Activated gamma-delta T cell treated with Interleukin-2 at 50 U/mL for 16 hours (primary cell): ENCODE measurements around the gene ADK.
A peak's percentile ranks its signal among the peaks of the same experiment; 100 is the strongest.
"Not testable (repeated sequence)": the region's sequence is repeated elsewhere in the genome, so short reads cannot be mapped to it uniquely, and the experiment has no call there.

Experiments
- DNase-seq: peaks from one replicate; pipeline ENCODE4 v3.0.0-alpha.2; 2020

Gene ADK

DNA sequence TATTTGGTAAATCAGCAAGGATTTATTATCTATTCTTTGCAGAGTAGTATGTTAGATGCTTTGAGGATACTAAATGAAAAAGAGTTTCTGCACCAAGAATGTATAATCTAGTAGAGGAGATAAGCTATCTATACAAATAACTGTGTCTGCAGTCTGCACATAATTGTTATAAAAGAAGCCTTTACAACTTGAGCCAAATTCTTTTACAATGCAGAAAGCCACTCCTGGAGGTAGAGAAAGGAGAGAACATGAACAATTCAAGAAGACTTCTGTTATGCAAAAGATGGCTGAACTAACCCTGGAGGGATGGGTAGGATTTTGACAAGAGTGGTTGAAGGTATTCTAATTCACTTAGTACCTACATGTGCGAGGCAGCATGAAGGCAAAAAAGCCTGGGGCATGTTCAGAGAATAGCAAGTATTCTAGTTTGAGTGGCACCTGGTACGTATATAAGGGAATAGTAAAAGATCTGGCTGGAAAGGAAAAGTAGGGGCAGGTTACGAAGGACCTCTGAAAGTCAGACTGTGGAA is 424.2 kb downstream of the ADK start:
- no peak for DNase-seq

DNA sequence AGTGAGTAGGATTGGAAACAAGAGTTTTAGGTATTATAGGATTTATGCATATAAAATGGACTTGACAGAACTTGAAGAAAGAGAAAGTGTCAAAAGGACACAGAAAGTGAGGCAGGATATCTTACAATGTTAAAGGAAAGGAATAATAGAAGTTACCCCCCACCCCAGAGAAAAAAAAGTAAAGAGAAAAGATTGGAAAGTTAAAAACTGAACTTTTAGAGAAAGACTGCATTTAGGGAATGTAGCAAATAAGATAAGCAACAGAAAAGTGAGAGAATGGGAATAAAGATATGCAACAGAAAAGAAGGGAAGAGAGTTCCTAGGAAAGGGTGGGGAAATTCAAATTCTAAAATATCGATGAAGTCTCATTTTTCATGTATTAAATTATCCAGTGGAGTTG is 424.9 kb downstream of the ADK start:
- no peak for DNase-seq

DNA sequence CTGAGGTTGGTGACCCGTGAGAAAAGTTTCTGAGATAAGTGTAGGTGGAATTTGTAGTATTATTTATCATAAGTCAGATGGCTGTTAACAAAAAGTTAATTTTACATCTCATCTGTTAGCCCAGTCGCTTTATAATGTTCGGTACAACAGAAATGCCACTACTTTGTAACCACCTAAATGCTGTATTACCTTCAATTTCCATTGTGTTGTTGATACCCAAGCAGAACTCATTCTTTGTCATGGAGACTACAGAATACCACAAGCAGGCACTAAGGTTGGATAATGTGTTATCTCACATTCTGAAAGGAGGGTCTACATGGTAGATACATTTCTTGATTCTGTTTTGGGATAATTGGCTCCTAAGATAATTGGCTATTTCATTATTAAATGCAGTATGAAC is 425.6 kb downstream of the ADK start:
- DNase-seq: no peak

DNA sequence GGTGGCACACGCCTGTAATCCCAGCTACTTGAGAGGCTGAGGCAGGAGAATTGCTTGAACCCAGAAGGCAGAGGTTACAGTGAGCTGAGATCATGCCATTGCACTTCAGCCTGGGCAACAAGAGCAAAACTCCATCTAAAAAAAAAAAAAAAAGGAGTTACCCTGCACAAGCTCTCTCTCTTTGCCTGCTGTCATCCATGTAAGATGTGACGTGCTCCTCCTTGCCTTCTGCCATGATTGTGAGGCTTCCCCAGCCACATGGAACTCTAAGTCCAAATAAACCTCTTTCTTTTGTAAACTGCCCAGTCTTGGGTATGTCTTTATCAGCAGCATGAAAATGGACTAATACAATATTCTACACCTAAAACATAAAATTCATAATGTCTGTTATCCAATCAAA is 429.4 kb downstream of the ADK start:
- not testable (repeated sequence) for DNase-seq

DNA sequence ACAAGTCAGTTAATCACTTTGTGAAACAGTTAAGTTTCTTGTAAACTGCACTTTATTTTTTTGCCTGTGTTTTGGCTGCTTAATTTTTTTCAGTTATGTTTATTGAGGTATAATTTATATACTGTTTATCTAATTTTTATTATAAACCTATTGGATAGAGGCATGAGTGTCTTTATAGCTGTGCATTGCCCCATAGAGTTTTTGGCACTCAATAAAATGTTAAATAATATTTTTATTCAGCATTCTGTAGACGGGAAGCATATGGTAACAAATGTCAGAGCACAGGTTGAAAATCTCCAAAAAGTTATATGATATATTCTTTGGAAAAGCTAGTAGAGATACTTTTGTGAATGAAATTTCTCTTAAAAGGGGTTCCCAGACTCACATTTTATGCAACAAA is 431.5 kb downstream of the ADK start:
- no peak for DNase-seq

DNA sequence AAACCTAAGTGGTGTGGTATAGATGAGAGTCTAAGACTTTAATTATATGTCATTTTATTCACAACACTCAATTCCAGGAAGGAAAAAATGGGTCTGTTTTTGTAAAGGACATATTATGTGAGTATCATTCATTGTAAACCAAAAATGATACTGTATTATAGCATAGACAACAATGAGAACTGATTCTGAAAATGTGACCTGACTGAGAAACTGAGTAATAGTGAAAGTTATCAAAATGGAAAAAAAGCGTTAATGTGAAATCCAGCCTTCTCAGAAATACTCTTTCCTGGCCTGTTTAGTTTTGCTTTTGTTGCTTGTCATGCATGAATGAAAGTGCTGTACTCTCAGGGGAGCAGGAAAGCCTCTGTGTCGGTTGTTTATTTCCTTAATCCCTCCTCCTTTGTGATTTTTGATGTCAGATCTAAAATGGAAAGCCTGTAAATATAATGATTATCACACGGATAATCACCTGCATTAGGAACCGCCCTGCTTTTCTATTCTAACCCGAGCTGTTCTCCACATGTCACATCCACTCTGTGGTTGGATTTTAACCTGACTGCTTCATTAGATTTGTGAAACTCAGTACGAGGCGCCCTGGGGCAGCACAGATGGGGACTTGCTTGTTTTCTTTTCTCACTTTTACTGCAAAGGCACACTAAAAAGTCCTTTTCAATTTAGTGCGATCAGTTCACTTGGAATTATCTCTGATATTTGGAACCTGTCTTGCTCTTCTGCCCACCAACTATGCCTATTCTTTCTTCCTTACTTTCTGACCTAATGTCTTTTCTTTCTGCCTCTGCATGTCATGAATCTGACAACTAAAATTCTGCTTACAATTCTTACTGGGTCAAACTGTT is 434.4 kb downstream of the ADK start:
- peak; percentile 12 for DNase-seq

DNA sequence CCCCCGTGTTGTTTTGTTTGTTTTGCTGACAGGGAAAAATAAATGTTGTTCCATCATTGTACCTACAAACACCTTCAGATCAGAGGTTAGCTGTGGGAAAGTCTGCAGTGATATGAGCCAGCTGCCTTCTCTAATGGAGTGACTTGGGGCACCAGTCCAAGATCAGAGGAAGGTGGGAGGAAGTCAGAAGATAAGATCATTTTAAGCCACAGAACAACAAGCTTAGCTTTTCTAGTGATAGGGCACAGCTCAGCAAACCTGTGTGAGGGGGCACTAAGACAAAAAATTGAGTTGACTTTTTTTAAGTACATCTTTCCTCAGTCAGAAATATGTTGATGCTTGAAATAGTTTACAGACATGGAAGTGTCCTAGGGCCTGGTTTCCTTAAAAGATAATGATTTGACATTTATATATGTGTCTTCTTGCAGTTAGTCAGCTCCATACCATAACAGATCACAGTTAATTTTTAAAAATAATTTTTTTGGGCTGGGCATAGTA is 435.1 kb downstream of the ADK start:
- peak; percentile 58 for DNase-seq

DNA sequence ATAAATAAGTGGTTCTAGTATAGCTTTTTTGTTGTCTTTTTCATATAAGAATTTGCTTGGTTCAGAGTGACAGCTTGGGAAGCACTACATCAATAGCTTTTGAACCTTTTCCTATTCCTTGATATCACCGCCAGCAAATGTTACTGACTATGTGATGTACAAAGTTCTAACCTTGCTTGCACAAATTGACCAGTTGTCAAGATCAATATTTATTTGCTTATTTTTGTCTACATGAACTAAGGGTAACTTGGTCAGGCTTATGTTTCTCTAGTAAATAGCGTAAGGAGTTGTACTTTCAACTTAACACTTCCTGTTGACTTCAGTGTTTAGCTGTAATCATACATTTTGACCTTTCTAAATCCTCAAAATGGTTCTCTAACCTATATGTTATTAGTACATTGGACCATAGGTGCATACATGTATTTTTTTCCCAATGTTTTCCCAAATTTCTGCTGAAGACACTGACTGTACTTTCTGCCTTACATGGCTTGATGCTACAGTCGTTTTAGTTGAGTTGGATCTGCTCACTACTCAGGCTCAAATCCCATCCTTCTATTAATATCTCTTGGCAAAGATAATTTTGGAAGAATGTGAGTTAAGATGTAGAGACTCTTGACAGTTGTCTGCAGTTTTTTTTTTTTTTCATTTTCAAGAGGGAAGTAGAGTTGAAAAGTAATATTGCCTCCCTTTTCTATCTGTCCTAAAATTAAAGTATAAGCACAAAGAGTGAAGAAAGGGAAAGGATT is 436.3 kb downstream of the ADK start:
- no peak for DNase-seq

DNA sequence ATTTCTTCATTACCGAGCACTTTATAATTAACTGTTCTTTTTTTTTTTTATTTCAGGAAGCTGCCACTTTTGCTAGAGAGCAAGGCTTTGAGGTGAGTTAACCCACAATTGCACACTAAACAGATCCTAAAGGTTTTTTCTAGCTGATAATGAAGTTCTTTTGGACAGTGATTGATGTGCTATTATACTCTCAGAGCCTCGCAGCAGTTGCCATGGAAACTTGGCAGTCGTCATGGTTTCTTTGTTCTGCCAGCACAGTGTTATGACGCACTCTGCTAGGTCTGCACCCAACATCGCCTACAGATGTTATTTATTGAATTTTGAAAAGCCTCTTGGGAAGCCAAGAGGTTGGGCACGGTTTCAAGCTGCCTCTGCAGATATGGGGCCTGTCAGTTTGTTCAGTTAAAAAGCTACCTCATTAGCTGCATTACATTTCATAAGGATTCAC is 438.2 kb downstream of the ADK start:
- DNase-seq: peak; percentile 85

DNA sequence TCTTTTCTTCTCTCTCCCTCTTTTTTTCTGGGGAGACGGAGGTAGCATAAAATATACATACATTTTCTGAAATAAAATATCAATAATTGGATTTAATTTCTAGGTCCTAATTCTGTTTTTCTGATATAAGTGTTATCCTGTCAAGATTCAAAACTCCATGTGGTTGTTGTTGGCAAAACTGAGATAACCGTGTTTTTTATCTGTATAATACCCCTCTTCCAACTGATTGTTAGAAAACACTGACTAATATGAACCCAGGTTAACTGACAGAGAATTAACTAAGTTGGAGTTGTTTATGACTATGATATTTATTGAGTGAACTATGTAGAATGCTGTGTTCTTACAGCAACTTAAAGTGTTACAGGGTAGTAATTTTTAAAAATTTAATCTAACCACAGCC is 438.8 kb downstream of the ADK start:
- DNase-seq: no peak

DNA sequence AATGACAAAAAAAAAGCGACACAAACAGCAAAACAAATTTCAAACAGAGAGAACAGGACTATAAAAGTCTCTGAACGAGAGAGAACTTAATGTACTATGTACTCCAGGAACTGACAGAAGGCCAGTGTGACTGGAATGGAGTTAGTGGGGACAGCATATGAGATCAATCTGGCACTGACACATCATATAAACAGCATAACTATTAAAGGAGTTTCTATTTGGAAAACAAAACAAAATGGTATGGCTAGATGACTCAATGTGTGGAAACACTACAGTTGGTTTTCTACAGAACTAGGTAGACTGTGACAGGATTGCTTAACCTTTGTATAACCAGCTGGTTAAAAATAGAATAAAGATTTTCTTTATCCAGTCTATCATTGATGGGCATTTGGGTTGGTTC is 442.4 kb downstream of the ADK start:
- no peak for DNase-seq

DNA sequence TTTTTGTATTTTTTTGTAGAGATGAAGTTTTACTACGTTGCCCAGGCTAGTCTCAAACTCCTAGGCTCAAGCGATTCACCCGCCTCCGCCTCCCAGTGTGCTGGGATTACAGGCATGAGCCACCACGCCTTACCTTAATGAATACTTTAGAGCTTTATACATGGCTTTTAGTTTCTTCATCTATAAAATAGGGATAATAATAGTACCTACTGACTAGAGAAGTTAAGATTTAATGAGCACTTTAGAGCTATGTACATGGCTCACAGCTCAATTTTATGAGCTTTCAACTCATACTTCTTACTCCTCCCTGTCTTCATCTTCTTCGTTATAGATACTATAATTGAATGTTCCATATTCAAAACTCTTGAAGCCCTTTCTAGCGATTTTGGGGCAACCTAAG is 445.7 kb downstream of the ADK start:
- DNase-seq: no peak

DNA sequence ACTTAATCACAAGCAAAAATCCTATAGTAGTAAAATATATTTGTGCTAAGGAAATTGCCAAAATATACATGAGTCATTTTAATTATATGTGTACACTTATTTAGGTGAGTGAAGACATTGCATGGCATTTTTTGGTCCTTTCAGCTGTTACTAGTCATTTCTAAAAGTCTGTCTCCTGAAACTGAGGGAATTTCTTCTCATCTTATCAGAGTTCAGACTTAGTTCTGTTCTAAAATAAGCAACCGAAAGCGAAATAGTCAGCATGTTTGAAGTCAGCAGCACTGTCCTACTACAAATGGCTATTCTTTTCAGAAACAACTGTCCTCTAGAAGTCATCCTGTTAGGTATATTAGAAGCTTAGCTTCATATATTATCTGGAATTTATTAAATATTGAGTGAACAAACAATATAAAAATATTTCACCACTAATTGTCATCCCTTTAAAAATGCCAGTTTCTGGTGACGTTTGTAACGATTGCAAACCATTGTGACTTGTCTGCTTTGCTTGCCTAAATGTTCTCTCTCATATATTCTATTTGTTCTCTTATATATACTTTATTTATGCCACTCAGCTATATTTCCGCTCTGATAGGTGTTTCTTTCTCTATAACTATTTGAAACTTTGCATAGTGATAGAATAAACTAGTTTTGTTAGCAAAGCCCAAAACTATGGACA is 448.0 kb downstream of the ADK start:
- no peak for DNase-seq

DNA sequence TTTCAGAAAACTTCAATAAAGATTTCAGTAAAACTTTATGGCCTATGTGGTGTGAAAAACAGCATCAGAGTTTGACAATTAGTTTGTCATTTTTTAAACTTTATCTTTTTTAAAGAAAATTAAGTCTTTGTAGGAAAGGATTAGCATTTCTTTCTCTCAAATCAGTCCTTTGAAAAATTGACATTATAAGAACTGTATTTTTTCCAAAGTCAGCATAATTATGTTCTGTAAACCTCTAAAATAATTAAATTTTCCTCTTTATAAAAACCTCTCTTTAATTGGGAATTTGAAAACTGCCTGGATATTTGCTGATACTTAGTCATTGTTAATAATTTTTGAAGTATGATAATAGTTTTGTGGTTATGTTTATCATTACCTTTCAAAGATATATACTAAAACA is 448.7 kb downstream of the ADK start:
- no peak for DNase-seq

DNA sequence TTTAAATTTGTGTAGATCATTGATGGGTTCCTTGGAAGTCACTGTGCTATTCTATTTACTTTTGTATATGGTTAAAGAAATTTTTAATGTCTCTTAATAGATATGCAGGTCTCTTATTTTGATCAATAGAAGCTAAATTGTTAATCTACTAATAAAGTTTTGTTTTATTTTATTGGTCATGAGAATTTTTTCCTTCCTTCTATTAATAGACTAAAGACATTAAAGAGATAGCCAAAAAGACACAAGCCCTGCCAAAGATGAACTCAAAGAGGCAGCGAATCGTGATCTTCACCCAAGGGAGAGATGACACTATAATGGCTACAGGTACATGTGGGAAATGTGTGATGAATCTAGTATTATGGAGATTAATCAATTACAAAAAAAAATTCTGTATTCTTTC is 449.1 kb downstream of the ADK start:
- DNase-seq: no peak

DNA sequence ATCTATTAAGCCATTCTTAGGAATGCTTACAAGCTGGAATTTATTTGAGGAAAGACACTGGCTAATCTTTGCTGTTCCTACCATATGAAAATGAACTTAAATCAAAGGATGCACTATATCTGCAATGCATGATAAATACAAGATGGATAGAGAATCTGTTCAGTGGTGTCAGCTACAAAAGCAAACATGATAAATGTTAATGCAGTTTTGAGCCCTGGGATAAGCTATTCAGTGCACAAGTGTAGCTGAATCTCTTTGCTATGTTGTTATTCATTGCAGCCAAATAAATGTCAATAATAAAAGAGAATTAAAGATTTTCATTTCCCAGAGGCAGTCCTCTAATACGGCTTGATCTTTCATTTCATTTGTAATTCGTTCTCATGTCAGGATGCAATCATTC is 451.6 kb downstream of the ADK start:
- DNase-seq: no peak

DNA sequence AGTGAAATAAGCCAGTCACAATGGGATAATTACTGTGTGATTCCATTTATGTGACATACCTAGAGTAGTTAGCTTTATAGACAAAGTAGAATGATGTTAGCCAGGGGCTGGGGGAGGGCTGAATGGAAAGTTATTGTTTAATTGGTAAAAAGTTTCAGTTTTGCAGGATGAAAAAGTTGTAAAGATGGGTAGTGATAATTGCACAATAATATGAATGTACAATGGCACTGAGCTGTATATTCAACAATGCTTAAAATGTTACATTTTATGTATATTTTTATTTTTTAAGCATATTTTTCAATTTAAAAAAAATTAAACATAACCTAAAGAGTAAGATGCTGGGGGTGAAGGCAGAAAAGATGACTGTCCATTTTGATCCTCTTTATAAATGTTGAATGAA is 459.3 kb downstream of the ADK start:
- no peak for DNase-seq

DNA sequence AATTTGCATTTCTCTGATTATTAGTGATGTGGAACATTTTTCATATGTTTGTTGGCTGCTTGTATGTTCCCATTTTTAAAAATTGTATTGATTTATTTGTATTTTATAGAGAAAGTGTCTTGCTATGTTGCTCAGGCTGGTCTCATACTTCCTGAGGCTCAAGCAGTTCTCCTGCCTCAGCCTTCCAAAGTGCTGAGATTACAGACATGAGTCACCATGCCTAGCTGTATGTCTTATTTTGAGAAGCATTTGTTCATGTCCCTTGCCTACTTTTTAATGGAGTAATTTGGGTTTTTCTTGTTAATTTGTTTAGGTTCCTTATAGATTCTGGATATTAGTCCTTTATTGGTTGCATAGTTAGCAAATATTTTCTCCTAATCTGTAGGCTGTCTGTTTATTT is 461.2 kb downstream of the ADK start:
- no peak for DNase-seq

DNA sequence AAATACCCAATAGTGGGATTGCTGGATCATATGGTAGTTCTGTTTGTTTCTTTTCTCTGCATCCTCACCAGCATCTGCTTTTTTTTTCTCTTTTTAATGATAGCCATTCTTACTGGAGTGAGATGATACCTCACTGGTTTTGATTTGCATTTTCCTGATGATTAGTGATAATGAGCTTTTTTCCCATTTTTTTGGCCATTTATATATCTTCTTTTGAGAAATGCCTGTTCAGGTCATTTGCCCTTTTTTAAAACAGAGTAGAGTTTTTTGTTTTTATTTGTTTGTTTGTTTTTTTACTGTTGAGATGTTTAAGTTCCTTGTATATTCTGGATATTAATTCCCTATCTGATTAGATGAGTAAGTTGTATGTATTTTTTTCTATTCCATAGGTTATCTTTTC is 469.6 kb downstream of the ADK start:
- DNase-seq: no peak

DNA sequence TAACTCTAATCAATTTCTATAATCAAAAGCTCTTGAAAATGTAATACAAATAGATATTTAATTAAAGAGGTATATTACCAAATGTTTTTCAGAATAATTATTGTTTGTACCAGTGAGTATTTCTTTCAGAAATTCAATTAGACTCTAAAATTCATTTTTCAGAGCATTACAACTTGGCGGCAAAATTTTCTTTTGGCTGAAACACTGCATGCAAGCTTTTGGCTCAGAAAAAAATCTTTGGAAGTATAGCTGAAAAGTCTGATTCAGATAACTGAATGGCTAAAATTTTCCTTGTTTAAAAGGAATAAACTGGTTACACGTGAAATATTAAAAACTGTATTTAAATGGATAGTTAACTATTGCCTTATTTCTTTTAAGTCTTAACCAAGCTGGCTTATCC is 472.8 kb downstream of the ADK start:
- no peak for DNase-seq

DNA sequence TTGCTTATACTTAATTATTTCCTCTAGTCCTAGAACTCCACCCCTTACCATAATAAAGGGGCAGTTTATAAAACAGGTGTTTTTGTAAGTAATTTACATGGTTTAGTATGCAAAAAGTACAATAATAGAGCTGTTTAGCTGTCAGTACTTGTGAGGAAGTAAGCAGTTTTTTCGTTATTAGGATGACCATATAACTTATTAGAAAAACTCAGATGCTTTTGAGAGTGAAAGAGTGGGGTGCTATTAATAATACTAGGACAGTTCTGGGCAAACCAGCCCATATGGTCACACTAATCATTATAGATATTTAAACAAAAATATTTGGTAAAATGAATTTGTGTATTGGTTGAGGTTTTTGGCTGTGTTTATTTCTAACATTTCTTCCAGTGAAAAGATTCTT is 473.5 kb downstream of the ADK start:
- DNase-seq: no peak

DNA sequence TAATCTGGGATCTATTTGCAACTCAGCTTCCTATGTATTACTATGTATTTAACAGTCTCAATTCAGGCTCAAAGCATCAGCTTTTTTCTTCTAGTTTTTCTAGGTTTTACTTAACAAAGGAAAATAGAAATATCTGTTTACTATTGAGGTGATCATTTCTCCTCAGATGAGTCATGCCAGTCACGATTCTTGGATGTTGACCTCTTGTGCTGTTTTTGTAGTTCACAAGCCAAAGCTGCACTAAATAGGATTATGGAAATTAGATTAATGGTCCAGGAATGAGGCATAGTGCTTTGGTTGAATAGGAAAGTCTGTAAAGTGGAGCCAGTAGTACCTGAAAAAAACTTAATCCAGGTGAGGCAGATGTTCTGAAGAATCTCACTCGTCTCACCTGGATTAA is 477.1 kb downstream of the ADK start:
- no peak for DNase-seq

DNA sequence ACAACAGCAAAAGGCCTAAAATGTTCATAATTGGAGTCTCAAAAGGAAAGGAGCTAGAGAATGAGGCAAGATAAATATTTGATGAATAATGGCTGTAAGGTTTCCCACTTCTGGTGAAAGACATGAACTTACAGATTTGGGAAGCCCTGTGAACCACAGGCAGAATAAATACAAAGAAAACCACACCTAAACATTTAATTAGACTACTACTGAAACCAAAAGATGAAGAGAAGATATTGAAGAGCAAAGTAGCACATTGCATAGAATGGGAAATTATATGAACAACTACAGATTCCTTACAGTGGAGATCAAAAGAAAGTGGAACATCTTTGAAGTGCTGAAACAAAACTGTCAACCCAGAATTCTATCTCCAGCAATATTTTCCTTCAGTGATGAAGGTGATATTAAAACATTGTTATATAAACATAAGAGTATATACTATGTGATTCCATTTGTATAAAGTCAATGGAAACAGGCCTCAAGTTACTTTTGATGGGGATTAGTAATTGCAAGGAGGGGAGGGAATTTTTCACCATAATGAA is 484.0 kb downstream of the ADK start:
- DNase-seq: no peak
